NB4 (cell line): ENCODE results near the gene SCART1.

Source experiments
- DNase-seq: peaks from one replicate; pipeline ENCODE4 v3.0.0; 2010; ENCODE audit warnings: low read depth
- H3K4me3 ChIP-seq: one replicate; pipeline ENCODE4 v1.5.1; 2011; ENCODE audit warnings: mild to moderate bottlenecking, low read depth, low read length, moderate library complexity
- CTCF ChIP-seq: IDR thresholded peaks from one replicate; pipeline ENCODE4 v1.5.1; 2012; ENCODE audit warnings: low read depth, low read length
- MAX ChIP-seq: IDR thresholded peaks from 2 replicates; pipeline ENCODE4 v1.6.1; 2011; ENCODE audit warnings: low read depth, low read length
- MYC ChIP-seq: IDR thresholded peaks from 2 replicates; pipeline ENCODE4 v1.6.1; 2011; ENCODE audit warnings: low read depth, low read length
- POLR2A ChIP-seq: IDR thresholded peaks from 2 replicates; pipeline ENCODE4 v1.6.1; 2011; ENCODE audit warnings: mild to moderate bottlenecking; ENCODE audit not compliant: insufficient read length; ENCODE audit errors: extremely low read depth

Gene SCART1

DNA sequence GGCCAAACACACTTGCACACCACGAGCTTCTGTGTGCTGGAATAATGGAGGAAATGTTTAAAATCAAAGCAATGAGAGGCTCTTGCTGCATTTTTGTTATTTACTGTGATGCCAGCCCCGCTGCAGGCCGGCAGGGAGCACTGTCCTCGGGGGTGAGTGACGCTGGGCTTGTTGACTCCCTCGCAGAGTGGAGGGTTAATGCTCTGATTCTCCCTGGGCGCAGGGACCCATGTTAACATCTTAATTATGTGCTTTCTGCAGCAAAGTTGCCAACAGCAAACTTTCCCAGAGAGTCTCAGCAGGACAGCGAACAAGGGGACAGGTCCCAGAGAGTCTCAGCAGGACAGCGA is 22.9 kb downstream of the SCART1 start:
- no peak for TF ChIP-seq CTCF
- no peak for DNase-seq
- H3K4me3 ChIP-seq: no peak overlapping the region

- no peak for DNase-seq
- H3K4me3 ChIP-seq: no peak overlapping the region
- no peak for TF ChIP-seq MAX
- TF ChIP-seq POLR2A: no peak
Measured at GRCh38 chr10:133481086-133481643, 27.4 kb downstream of the SCART1 start.

DNA sequence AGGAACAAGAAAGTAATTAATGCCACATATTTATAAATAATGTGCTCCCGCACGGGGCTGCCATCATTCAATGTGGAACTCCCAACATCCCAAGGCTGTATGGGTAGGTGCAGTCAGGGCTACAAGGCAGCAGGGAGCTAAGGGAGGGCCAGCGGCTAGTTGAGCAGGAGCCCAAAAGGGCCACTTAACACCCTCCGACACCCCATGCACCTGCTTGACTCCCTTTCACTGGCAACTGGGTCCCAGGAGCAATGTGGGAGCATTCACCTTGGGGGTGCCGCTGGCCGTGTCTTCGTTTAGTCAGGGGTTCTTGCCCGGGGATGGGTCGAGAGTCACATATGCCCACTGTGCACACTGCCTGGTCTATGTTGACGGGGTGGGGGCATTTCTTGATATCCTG is 27.9 kb downstream of the SCART1 start:
- TF ChIP-seq POLR2A (no peak), MYC (no peak), MAX (no peak), CTCF (no peak)
- H3K4me3 ChIP-seq: no peak overlapping the region
- DNase-seq: no peak

- TF ChIP-seq MAX: no peak
- no peak for TF ChIP-seq POLR2A
- TF ChIP-seq CTCF: no peak
- TF ChIP-seq MYC: no peak
- H3K4me3 ChIP-seq: no peak overlapping the region
- DNase-seq: no peak
Measured at GRCh38 chr10:133484818-133485217, 31.1 kb downstream of the SCART1 start.

- no peak for DNase-seq
- H3K4me3 ChIP-seq: no peak overlapping the region
- TF ChIP-seq MYC (no peak), POLR2A (no peak), MAX (no peak), CTCF (no peak)
Measured at GRCh38 chr10:133487085-133487484, 33.3 kb downstream of the SCART1 start.

DNA sequence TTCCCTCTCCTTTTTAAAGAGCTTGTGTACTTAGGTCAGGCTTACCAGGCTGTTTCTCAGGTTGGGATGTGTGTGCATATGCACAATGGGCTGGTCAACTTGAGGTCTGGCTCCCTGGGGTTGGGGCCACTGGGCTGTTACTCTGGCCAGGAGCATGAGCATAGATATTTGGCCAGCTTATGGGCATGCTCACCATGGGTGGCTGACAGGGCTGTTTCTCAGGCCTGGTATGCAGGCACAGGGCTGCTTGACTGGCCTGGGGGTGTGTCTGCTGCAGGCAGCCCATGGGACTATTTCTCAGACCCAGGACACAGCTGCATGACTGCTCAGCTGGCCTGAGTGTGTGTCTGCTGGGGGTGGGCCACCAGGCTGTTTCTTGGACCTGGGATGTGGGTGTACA is 34.6 kb downstream of the SCART1 start:
- no peak overlapping the region for H3K4me3 ChIP-seq
- no peak for DNase-seq
- no peak for TF ChIP-seq MYC
- TF ChIP-seq CTCF: no peak
- no peak for TF ChIP-seq POLR2A
- no peak for TF ChIP-seq MAX
